H1 (cell line): Measurements from ENCODE around the gene HOMER3.

Experiments used
- ATF3 ChIP-seq: IDR thresholded peaks from 2 replicates; pipeline ENCODE4 v1.6.1; 2011; ENCODE audit warnings: low read depth, mild to moderate bottlenecking, low read length; ENCODE audit not compliant: insufficient read depth
- CTCF ChIP-seq, 3 experiments: IDR thresholded peaks; 1 replicate in 2 of 3; 2 replicates in 1 of 3; pipeline versions ENCODE4 v1.5.1 to v1.6.1; 2011; ENCODE audit warnings: low read length in 3 of 3, mild to moderate bottlenecking in 3 of 3, inconsistent platforms in 2 of 3, low read depth in 1 of 3, moderate library complexity in 1 of 3; ENCODE audit not compliant: insufficient read depth in 1 of 3; ENCODE audit errors: control extremely low read depth in 1 of 3
- KDM4A ChIP-seq: IDR thresholded peaks from one replicate; pipeline ENCODE4 v1.7.1; 2012; ENCODE audit warnings: low read depth, mild to moderate bottlenecking, moderate library complexity, low read length, inconsistent platforms; ENCODE audit not compliant: severe bottlenecking
- KDM5A ChIP-seq: fragments of 200-600 bp; IDR thresholded peaks from 2 replicates; pipeline ENCODE4 v1.7.1; 2012; ENCODE audit warnings: mild to moderate bottlenecking, low read length, inconsistent platforms, mixed read lengths
- NRF1 ChIP-seq: IDR thresholded peaks from 2 replicates; pipeline ENCODE4 v1.6.1; 2011; ENCODE audit warnings: mild to moderate bottlenecking, low read depth, low read length, improper control_type of control experiment
- POLR2A ChIP-seq, 2 experiments: IDR thresholded peaks; 1 replicate in 1 of 2; 2 replicates in 1 of 2; pipeline ENCODE4 v1.6.1; 2011; ENCODE audit warnings: low read depth in 2 of 2, low read length in 2 of 2, mild to moderate bottlenecking in 2 of 2; ENCODE audit errors: control extremely low read depth in 1 of 2
- POLR2AphosphoS5 ChIP-seq: IDR thresholded peaks from 2 replicates; pipeline ENCODE4 v1.6.1; 2011; ENCODE audit warnings: low read depth, low read length
- SP2 ChIP-seq: IDR thresholded peaks from 2 replicates; pipeline ENCODE4 v1.6.1; 2012; ENCODE audit warnings: mild to moderate bottlenecking, low read length, inconsistent platforms
- TAF1 ChIP-seq: IDR thresholded peaks from 2 replicates; pipeline ENCODE4 v1.6.1; 2011; ENCODE audit warnings: mild to moderate bottlenecking, low read depth, low read length

GRCh38 chr19:18913466-18913865 lies 27.6 kb downstream of the HOMER3 start:
- TF ChIP-seq ATF3 (no peak), CTCF (IDR thresholded peaks at IDR 0.05; ENCODE audit: control extremely low read depth in 1 of 3, insufficient read depth in 1 of 3, low read depth in 1 of 3, low read length in 3 of 3) (no peak), NRF1 (no peak), POLR2A (IDR thresholded peaks at IDR 0.05; ENCODE audit: control extremely low read depth in 1 of 2, low read depth in 2 of 2, low read length in 2 of 2) (no peak), TAF1 (no peak), KDM5A (no peak), KDM4A (no peak), POLR2AphosphoS5 (no peak), SP2 (no peak)
